Right atrium auricular region (tissue), 2 donors: ENCODE measurements around the gene KRTAP26-1. TPM values are rescaled to one million over a fixed set of nuclear protein-coding genes. Genes with fewer than 3 reads are reported as not detected.

Source experiments
- DNase-seq: peaks from one replicate; pipeline ENCODE4 v3.0.0-alpha.2; 2019; ENCODE audit warnings: low spot score
- H3K27ac ChIP-seq, 2 donors: fragments of 200-600 bp; sonication (generic); 1 replicate in 1 of 2; 2 replicates in 1 of 2; pipeline ENCODE4 v1.5.1; 2016 to 2019
- H3K27me3 ChIP-seq, 2 donors: fragments of 200-600 bp; sonication (generic); one replicate each; pipeline versions ENCODE4 v1.5.1 to v1.6.0; 2017 to 2019
- H3K36me3 ChIP-seq: fragments of 200-600 bp; sonication (generic); one replicate; pipeline ENCODE4 v1.5.1; 2016
- H3K4me1 ChIP-seq, 2 donors: fragments of 200-600 bp; sonication (generic); one replicate each; pipeline versions ENCODE4 v1.5.1 to v1.6.0; 2017 to 2019
- H3K4me3 ChIP-seq, 2 donors: fragments of 200-600 bp; sonication (generic); 1 replicate in 1 of 2; 2 replicates in 1 of 2; pipeline ENCODE4 v1.5.1; 2017 to 2019; ENCODE audit warnings: mild to moderate bottlenecking in 1 of 2, moderate library complexity in 1 of 2
- H3K9me3 ChIP-seq, 2 donors: fragments of 200-600 bp; sonication (generic); one replicate each; pipeline ENCODE4 v1.5.1; 2019
- CTCF ChIP-seq, 2 donors: fragments of 200-600 bp; sonication (generic); IDR thresholded peaks; one replicate each; pipeline ENCODE4 v1.5.1; 2019; ENCODE audit warnings: antibody characterized with exemption in 2 of 2
- total RNA-seq, 2 donors: library from RNA; depleted of rRNA; stranded (reverse); fragments of >200 nt; gene quantifications; one replicate each; pipeline ENCODE4 v1.1.0, GENCODE V29; 2016

Gene KRTAP26-1
- total RNA-seq, 2 donors from 2014 or later = not detected

GRCh38 chr21:30269803-30270530 is 50.1 kb downstream of the KRTAP26-1 start:
- no peak for TF ChIP-seq CTCF (IDR thresholded peaks at IDR 0.05)
- Histone ChIP-seq H3K9me3 (no peaks in the 10 kb centered on the region), H3K27me3 (no peaks in the 10 kb centered on the region), H3K4me3 (no peak overlapping the region), H3K36me3 (no peaks in the 10 kb centered on the region), H3K27ac (no peak overlapping the region), H3K4me1 (no peaks in the 10 kb centered on the region)
- DNase-seq = no peak

Other genes with a start within 250 kb of the KRTAP26-1 start
- not detected for gene CLDN17, start 153.5 kb downstream of the KRTAP26-1 start, total RNA-seq
- gene CLDN8, start 104.2 kb downstream of the KRTAP26-1 start, total RNA-seq = not detected
- gene KRTAP24-1, start 37.4 kb downstream of the KRTAP26-1 start, total RNA-seq = not detected
- not detected for gene KRTAP25-1, start 30.8 kb downstream of the KRTAP26-1 start, total RNA-seq
- gene KRTAP27-1, start 17.4 kb upstream of the KRTAP26-1 start, total RNA-seq = not detected
- not detected for gene KRTAP23-1, start 28.3 kb upstream of the KRTAP26-1 start, total RNA-seq
- gene KRTAP13-2, start 52.0 kb upstream of the KRTAP26-1 start, total RNA-seq = not detected
- not detected for gene KRTAP13-1, start 75.7 kb upstream of the KRTAP26-1 start, total RNA-seq
- not detected for gene KRTAP13-3, start 105.6 kb upstream of the KRTAP26-1 start, total RNA-seq
- not detected for gene KRTAP13-4, start 109.9 kb upstream of the KRTAP26-1 start, total RNA-seq
- not detected for gene KRTAP15-1, start 120.0 kb upstream of the KRTAP26-1 start, total RNA-seq
- gene KRTAP19-1, start 160.1 kb upstream of the KRTAP26-1 start, total RNA-seq = not detected
- not detected for gene KRTAP19-2, start 167.1 kb upstream of the KRTAP26-1 start, total RNA-seq
- gene KRTAP19-3, start 171.7 kb upstream of the KRTAP26-1 start, total RNA-seq = not detected
- gene KRTAP19-4, start 176.8 kb upstream of the KRTAP26-1 start, total RNA-seq = not detected
- gene KRTAP19-5, start 181.8 kb upstream of the KRTAP26-1 start, total RNA-seq = not detected
- gene KRTAP19-6, start 221.5 kb upstream of the KRTAP26-1 start, total RNA-seq = not detected
- gene KRTAP19-7, start 241.0 kb upstream of the KRTAP26-1 start, total RNA-seq = not detected